Mucosa of descending colon (tissue), 3 donors: Measurements from ENCODE around the gene C19orf25. TPM values are rescaled to one million over a fixed set of nuclear protein-coding genes. Genes with fewer than 3 reads are reported as not detected.

Source experiments
- ATAC-seq: fragments of 200-7000 bp; cut with Tn5 transposase; one replicate; pipeline ENCODE4 v1.9.1; 2020; ENCODE audit warnings: mild to moderate bottlenecking, moderate library complexity
- DNase-seq, 3 donors: peaks; one replicate each; pipeline ENCODE4 v3.0.0-alpha.2; 2020
- H3K36me3 ChIP-seq: fragments of 200-600 bp; one replicate; pipeline ENCODE4 v1.8.0; 2021; ENCODE audit warnings: low read depth, mild to moderate bottlenecking
- H3K4me1 ChIP-seq: fragments of 200-600 bp; one replicate; pipeline ENCODE4 v1.8.0; 2021; ENCODE audit warnings: low read depth, mild to moderate bottlenecking
- H3K4me3 ChIP-seq: fragments of 200-600 bp; one replicate; pipeline ENCODE4 v1.8.0; 2021; ENCODE audit warnings: mild to moderate bottlenecking
- H3K9me3 ChIP-seq: fragments of 200-600 bp; one replicate; pipeline ENCODE4 v1.8.0; 2021; ENCODE audit warnings: mild to moderate bottlenecking
- CTCF ChIP-seq: fragments of 200-600 bp; IDR thresholded peaks from one replicate; pipeline ENCODE4 v1.8.0; 2022; ENCODE audit warnings: antibody characterized with exemption, mild to moderate bottlenecking
- intact Hi-C, 2 donors: fragments of 100-400 bp; cut with DNase I in 1 of 2; cut with micrococcal nuclease in 1 of 2; formaldehyde crosslinking; loops; one replicate each; pipeline versions ENCODE4 v1.11.0 to v1.11.1; 2022; cut with DNase I, micrococcal nuclease
- total RNA-seq, 3 donors: library from RNA; stranded (reverse); fragmentation: NEBNext Ultra II Directional in 2 of 3; extraction: Animal tissue kit (Norgen Biotek cat#: 25700) in 2 of 3; gene quantifications; one replicate each; pipeline versions ENCODE4 v1.2.1 to v1.2.4, GENCODE V29; 2021 to 2023
- donor health status: DM: no; HTN: no; CAD: no; lungs with moderate emphysema.
- donor health status: DM: no; HTN: no; CAD: no.
- donor health status: DM: no; HTN: yes; CAD: no.

Gene C19orf25
- total RNA-seq, 3 donors from 2014 or later, result 36.7 to 48.9 (median 38.1) TPM

GRCh38 chr19:1470305-1471009 lies 8.6 kb downstream of the C19orf25 start:
- Histone ChIP-seq H3K9me3 (no peaks in the 10 kb centered on the region), H3K4me1 (peaks cover 53% of the 10 kb centered on the region), H3K36me3 (no peaks in the 10 kb centered on the region), H3K4me3 (no peak overlapping the region)
- intact Hi-C loops, result no loop called here
- peak; percentile 52 for ATAC-seq
- DNase-seq, result peak; percentile 73 to 77 (median 76)
- no peak for TF ChIP-seq CTCF

GRCh38 chr19:1470055-1470304 lies 9.0 kb downstream of the C19orf25 start:
- intact Hi-C loops, result no loop called here
- H3K4me1 ChIP-seq, result peaks cover 54% of the 10 kb centered on the region
- DNase-seq, result peak in 1 of 3 donors; percentile 56
- H3K4me3 ChIP-seq, result no peak overlapping the region
- no peak for TF ChIP-seq CTCF
- H3K9me3 ChIP-seq, result no peaks in the 10 kb centered on the region
- peak; percentile 1 for ATAC-seq
- no peaks in the 10 kb centered on the region for H3K36me3 ChIP-seq

GRCh38 chr19:1469255-1470054 lies 9.6 kb downstream of the C19orf25 start:
- TF ChIP-seq CTCF, result no peak
- Histone ChIP-seq H3K9me3 (no peaks in the 10 kb centered on the region), H3K36me3 (no peaks in the 10 kb centered on the region), H3K4me3 (no peak overlapping the region), H3K4me1 (peaks cover 54% of the 10 kb centered on the region)
- intact Hi-C loops, result no loop called here
- no peak for ATAC-seq
- peak in 2 of 3 donors; percentile 39 to 50 for DNase-seq

- H3K4me1 ChIP-seq, result peaks cover 54% of the 10 kb centered on the region
- intact Hi-C loops, result no loop called here
- H3K9me3 ChIP-seq, result no peaks in the 10 kb centered on the region
- no peaks in the 10 kb centered on the region for H3K36me3 ChIP-seq
- no peak for TF ChIP-seq CTCF
- H3K4me3 ChIP-seq, result no peak overlapping the region
- peak; percentile 10 for ATAC-seq
- DNase-seq, result peak in 2 of 3 donors; percentile 38 to 54
Measured at GRCh38 chr19:1468821-1469254, 10.2 kb downstream of the C19orf25 start.

DNA sequence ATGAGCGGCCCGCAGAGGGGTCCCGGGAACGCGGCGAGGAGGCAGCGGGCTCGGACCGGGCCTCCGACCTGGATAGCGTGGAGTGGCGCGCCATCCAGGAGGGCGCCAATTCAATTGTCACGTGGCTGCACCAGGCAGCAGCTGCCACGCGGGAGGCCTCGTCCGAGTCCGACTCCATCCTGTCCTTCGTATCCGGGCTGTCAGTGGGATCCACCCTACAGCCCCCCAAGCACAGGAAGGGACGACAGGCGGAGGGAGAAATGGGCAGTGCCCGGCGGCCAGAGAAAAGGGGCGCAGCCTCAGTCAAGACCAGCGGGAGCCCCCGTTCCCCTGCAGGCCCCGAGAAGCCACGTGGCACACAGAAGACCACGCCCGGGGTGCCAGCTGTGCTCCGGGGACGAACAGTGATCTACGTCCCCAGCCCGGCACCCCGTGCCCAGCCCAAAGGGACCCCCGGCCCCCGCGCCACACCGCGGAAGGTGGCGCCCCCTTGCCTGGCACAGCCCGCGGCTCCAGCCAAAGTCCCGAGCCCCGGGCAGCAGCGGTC lies 10.7 kb downstream of the C19orf25 start:
- intact Hi-C loops, result no loop called here

More for the DNA sequence above, 10.7 kb downstream of the C19orf25 start:
- TF ChIP-seq CTCF, result no peak
- H3K4me1 ChIP-seq, result peaks cover 54% of the 10 kb centered on the region
- H3K9me3 ChIP-seq, result no peaks in the 10 kb centered on the region
- no peak for ATAC-seq
- no peaks in the 10 kb centered on the region for H3K36me3 ChIP-seq
- no peak overlapping the region for H3K4me3 ChIP-seq
- peak in 1 of 3 donors; percentile 25 for DNase-seq
